NCI-H460 (cell line): ENCODE measurements around the gene TIAM2. TPM values are rescaled to one million over a fixed set of nuclear protein-coding genes. Genes with fewer than 3 reads are reported as not detected.

Source experiments
- DNase-seq: peaks from one replicate; pipeline ENCODE4 v3.0.0-alpha.2; 2016; ENCODE audit warnings: low read depth; ENCODE audit errors: extremely low read depth
- total RNA-seq: library from RNA; depleted of rRNA; stranded (reverse); fragments of >200 nt; shearing (Covaris generic); gene quantifications from 2 replicates; pipeline ENCODE4 v1.2.3, GENCODE V29; 2014

Gene TIAM2
- total RNA-seq, 1 experiment from 2014 or later: 2.8 TPM

DNA sequence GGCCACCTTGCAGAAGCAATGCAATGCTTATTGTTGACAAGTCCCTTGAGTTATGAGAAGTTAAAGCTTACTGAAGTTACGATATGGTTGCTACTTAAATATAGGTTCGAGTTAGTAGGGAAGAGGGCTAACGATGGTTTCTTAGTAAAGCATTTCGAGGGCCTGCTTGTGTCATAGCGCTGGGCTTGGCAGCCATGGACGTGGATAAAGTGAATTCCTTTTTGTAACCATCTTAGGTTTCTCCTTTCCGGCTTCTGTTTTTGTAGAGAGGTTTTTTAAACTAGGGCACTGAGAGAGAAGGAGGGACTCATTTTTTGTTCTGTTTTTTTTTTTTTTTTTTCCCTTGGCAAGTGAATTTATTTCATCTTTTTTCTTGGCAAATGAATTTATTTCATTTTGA, 27.6 kb downstream of the TIAM2 start:
- DNase-seq: no peak

DNA sequence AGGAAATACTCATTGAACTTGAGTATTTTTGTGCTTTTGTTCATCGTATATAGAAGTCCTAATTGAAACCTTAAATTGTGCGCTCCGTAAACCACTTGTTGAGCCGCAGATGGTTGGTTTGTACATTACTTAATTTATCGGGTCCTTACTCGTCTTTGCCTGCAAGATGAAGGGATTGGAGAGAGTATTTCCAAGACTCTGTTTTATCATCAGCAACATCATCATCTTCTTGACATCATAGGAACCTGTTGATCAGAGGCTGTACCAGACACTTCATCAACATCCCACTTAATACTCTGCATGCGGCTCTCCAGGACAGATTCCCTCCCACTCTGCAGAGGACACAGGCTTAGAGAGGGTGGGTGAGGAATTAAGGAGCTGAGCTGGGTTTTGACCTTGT, 28.6 kb downstream of the TIAM2 start:
- no peak for DNase-seq

DNA sequence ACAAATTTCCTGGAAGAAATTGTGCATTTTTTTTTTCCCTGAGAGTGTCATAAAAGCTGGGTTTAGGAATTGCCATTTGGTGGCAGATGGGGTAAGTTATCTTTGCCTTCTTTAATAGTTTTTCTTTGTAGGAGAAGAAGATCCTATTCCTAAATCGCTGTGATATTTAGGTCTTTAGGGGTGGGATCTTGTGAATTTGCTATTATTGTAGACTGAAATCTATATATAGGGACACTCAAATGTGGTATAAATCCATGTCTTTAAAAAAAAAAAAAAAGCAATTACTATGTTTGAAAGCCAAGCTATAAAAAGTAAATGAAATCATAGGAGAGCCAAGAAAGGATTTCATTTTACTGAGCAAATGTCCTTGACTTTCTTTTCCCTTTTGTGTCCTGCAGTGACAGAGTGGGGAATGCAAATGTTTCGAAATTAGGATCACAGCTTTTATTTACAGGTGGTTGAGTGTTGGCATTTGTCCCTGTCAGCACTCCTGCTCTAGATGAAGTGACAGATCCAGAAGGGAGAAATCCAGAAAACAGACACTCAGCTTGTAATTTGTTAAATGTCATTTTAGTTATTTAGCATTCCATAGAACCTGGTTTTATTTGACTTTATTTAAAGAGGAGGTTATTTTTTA, 29.4 kb downstream of the TIAM2 start:
- DNase-seq: no peak

DNA sequence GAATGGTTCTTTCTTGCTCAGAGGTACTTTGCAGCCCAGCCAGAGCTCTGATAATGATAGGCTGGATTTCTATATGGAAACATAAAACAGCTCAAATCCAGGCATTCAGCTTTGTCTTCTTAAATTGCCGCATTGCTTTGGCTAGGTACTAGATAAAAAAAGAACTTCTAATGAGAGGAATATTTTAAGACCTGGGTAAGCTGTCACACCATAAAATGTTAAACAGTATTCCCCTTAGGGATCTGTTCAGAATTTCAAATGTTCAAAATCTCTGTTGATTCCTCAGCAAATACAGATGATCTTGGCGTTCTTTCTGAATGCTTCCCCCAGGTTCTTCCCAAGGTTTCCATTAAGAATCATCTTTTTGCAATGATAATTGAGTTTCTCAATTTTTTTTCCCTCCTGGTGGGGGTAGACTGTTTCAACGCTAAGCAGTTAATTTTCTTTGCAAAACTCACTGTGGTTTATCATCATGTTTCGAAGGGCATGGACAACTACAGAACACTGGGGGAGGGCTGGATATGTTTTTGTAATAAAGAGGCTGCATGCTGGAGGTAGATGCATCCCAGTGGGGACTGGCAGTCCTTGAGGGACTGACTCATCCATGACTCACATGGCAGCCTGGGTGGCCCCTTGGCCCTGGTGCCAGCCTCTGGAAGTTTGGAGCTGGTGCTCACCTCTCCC, 31.0 kb downstream of the TIAM2 start:
- peak; percentile 22 for DNase-seq

DNA sequence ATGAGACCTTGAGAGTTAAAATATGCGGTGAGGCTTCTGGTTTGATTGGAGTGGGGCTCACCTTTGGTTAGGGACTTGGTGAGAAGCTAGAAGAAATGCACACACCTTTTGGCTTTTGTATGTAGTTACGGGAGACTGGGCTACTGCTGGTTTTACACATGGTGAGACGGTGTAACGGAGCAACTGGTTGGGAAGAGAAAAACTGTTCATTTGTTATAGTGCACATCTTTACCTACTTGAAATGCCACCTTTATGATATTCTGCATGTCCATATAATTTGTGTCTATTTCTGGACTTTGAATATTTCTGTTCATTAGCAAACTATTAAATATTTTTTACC, 31.6 kb downstream of the TIAM2 start:
- no peak for DNase-seq

DNA sequence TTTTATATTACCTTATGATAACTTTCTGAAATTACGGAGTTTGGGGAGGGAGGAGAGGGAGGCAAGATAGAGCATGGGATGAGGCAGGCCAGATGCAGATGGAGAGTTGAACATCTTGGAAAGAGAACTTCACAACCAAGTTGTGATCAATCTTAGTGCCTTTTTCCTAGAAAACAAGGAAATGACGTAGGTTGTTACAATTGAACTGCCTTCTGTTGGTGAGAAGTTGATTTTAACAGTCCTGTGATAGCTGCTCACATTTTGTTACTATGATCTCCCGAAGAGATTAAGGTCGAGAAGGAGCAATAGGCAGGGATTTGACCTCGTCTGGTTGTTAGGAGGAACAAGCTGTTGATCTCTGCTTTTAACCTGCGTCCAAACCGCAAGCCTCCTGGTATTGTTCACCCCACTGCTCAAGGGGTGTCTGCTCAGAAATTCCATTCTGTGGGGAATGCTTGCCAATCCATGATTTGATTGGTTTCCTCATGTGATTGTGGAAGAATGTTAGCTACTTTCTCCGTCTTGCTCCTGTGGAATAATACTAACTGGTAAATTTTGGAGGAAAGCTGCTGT, 35.1 kb downstream of the TIAM2 start:
- DNase-seq: no peak

DNA sequence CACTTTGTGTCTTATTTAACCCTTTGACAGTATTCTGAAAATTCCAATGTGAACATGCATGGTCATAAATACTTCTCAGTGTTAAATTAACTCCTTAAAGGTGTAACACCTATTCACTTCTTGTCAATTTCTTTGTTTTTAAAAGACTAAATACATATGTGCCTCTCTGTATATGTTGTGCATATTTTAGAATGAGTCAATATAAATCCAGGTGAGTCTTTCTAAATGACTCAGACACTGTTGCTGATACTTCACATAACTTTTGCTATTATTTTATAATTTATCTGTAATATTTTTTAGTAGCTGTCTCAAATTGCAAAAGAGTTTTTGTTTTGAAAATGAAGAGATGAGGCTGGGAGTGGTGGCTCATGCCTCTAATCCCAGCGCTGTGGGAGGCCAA, 36.0 kb downstream of the TIAM2 start:
- DNase-seq: no peak

DNA sequence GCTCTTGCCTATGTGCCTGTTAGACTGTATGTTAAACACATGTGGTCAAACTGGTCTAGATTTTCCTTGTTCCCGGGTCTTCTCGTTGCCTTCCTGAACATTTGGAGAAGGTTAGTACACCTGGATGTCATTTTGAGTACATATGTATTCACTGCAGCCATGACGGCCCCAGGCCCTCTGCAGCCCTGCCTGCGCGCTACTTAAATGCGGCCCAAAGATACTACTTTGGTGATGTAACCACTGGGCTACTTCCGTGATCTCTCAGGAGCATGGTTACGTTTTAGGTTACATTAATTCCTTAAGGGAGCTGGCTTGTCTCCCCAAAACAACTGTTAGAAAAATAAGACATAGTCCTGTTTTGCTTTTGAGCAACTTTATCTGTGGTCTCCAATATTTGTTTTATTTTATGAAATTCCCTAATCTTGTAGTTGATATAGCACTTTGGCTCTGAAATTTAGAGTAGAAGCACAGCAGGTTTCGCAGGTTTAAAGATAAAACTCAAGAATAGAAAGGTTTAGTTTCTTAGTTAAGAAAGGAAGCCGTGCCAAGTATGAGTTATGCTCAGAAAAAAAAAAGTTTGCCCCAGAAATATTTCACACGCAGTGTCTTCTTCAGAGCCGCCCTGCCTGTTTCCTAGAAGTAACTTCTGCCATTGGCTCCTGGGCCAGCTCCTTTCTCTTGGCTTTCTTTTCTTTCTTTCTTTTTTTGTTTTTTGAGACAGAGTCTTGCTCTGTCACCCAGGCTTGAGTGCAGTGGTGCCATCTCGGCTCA, 38.1 kb downstream of the TIAM2 start:
- no peak for DNase-seq

DNA sequence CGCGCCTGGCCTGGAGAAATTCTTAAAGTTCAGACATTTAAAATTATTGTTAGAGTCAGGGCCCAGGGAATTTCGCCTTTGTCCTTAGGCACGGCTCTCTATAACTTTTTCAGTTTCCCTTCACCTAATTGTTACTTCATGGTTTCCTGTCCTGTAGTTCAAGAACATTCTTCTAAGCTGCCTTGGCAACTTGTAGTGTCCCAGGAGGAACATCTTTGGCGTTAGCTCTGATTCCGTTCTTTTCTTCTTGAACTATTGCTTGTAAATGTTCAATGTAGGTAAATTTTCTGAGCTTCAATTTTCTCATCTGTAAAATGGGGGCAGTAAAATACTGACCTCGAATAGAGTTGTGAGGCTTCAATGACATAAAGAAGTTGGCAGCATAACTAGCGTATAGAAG, 41.8 kb downstream of the TIAM2 start:
- DNase-seq: no peak

DNA sequence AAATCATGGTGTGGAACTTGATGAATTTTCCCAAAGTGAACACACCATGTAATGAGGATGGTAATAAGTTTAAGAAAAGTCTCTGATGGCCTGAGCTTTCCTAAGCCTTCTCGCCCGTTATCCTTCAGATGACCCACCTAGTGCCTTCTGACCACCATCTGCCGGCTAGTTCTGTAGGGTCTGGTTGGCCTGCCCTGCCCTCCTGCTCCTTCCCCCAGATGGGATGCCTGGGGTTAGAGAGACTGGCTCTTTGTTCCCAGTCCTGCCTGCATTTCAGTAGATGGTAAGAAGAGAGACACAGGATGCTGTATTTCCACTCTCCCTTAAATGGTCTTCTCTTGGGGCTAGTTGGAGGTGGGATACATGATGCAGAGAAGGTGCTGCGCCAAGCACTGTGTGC, 43.0 kb downstream of the TIAM2 start:
- no peak for DNase-seq

DNA sequence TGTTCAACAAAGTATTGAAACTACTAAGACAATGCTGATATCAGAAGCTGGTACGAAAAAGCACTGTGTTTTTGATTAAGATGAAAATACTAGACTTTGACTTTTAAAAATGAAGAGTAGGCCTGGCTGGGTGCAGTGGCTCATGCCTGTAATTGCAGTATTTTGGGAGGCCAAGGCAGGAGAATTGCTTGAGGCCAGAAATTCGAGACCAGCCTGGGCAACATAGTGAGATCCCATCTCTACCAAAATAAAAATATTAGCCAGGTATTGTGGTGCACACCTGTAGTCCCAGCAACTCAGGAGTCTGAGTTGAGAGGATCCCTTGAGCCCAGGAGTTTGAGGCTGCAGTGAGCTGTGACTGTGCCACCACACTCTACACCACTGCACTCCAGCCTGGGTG, 43.4 kb downstream of the TIAM2 start:
- DNase-seq: no peak

DNA sequence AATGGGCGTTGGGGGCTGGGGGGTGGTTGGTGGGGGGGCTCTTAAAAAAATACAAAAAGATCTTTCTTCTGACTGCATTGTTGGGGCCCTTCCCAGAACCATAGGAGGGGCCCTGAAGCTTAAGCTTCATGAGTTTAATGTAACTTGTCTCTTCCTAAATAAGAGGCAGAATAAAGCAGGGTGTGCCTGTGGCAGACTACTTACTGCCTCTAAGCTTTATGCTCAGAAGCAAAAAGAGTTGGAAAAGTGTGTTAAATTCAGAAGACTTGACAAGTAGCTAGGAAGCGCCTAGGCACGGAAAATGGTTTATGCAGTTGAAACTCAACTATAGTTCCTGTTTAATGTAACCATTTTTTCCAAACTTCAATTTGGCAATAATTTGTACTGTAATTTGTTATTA, 44.5 kb downstream of the TIAM2 start:
- DNase-seq: no peak

DNA sequence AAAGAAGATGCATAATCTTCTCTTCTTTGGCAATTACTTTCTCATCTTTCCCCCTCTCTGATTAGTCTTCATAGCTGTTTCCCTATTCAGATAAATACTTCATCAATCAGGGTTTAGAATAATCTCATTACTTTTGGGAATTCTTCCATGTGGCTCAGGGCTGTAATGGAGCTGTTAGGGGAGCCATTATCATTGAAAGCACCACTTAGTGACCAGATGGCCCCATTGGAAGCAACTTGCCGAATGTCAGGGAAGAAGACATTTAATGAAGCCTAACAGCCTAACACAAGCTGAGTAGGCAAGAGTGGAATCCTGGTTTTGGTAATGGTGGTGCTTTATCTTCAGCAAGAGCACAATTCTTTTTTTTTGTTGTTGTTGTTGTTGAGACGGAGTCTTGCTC, 45.0 kb downstream of the TIAM2 start:
- no peak for DNase-seq

DNA sequence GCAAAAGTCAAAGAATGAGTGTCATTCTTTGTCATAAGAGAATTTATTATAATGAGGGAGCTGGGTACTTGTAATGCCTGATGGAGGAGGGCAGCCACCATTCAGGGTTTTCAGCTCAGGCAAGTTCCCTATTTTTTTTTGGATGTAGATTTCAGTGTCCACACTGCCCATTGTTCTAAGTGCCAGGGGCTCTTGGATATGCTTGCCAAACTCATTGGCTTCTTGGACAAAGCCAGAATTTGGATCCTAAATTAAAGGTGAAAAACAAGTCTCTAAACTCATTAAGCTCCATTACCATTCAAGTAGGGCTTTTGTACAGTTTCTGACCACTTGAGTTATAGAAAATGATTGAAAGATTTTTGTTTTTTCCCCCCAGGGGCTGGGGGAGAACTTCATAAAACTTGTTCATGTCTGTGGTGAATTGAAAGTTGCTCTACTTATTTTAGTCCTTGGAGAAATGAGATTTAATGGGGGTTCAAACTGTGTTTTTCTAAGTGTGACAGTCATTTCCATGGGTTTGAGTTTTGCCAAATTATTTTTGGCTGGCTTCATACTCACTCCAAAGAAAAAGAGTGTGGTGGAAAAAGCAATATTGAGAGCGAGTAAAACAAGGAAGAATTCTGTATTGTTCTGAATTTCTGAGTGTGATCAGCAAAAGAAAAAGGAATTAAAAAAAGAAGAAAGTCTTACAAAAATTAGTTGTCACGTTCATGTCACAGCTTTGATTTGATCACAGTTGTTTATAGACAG, 46.0 kb downstream of the TIAM2 start:
- no peak for DNase-seq

DNA sequence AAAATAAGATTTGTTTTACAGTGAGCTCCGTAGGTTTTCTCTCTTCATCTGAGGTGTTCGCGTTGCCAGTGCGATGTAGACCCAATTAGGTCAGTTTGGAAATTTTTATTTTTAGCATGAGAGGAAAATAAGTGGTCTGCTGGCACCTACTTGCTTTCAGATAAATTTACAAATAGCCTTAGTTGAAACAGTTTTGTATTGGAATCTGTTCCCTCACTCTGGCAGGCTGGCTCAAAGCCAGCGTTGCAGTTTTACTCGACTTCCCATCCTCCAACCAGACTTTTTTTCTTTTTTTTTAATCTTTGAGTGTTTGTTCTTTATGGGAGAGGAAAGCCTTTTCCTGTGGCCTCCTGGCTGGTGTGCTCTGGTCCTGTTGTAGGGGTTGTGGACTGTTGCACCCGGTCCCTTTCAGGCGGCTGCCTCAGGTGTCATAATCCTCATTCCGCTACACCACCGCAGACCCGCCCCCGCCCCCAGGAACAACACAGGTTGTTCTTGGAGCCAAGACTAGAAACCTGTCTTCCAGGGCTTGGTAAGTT, 46.7 kb downstream of the TIAM2 start:
- no peak for DNase-seq

DNA sequence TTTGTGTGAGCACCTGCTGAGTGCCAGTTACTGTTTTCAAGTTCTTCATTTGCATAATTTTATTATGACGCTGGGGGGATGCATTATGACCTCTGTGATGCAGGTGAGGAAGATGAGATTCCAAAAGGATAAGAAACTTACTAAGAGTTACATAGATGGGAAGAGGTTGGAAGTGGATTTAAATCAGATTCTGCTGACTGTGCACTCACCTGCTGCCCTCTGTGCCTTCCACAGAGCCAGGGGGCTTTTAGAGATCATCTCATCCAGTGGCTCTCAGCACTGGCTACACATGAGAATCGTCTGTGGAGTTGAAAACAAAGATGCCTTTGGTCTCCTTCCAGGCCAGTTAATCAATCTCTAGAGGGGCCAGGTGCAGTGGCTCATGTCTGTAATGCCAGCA, 47.9 kb downstream of the TIAM2 start:
- DNase-seq: no peak

DNA sequence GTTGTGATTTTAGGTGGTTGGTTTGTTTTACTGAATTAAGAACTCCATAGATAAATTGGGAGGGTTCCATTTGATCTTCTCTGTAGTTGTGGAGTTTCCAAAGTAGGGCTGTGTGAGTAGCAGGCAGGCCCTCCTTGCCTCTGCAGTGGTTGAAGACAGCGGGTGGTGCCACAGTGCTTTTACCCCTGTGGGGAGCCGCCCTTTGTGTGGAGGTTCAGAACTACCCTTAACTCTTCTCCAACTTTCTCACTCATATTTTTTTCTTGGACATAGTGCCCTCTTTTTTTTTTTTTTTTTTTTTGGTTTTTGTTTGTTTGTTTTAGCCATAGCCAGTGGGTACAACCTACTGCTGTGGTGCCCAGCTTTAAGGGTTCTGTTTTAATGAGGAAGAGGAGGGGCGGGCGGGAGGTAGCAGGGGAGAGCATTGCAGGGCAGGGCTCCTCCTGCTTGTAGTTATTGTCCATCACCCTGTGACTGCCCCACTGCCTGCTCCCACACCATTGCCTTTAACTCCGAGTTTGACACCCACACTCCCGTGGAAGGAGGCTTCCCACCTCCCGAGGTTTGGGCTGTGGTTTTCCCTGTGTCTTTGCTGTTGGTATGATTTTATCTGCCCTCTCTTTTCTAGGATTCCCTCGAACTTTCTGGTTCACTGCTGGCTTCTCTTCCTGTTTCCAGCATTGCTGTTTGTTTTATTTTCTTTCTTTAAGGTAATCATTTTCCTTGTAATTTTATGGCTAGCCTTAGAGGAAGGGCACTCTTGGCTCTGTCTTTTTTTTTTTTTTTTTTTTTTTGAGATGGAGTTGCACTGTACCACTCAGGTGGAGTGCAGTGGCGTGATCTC, 50.7 kb downstream of the TIAM2 start:
- DNase-seq: no peak

DNA sequence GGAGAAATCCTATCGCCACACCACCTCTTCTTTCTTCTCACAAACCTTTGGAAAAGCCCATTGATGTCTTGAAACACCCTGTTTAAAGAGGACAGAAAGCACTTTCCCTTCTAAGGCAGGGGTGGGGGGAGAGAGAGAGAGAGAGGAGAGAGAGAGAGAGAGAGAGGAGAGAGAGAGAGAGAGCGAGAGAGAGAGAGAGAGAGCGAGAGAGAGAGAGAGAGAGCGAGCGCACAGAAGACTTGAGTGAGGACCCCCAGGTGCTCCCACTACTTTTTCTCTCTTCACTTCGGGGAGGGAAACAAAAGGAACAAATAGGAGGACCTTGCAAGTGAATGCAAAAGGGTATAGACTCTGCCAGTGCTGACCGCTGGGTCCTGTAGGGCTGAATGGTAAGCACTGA, 52.4 kb downstream of the TIAM2 start:
- DNase-seq: no peak

DNA sequence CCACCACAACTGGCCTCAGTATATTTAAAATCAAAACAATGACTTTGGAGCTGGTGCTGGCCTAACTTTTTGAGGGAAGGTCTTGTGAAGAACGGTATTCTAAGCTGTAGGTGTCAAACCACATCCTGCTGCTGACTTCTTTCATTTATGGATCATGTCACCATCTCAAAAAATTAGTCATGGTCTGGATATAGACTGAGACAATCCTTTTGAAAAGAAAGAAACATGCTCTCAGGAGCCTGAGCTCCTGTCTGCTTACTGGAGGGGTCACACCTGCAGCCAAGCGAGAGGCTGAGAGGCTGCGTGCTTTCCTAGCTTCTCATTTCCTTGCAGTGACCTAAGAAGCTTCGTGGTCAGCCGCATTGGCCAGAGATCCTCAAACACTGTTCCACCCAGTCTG, 55.2 kb downstream of the TIAM2 start:
- no peak for DNase-seq
